Fibroblast of skin of back (primary cell): ENCODE measurements around the gene CPXM2.
A peak's percentile ranks its signal among the peaks of the same experiment; 100 is the strongest.

Experiments used
- DNase-seq: peaks from one replicate; pipeline ENCODE4 v3.0.0-alpha.2; 2013

The CPXM2 gene

GRCh38 chr10:123904834-123905409 lies 13.3 kb upstream of the CPXM2 start:
- DNase-seq = no peak

GRCh38 chr10:123903621-123904020 lies 12.0 kb upstream of the CPXM2 start:
- no peak for DNase-seq

GRCh38 chr10:123901621-123902020 lies 10.0 kb upstream of the CPXM2 start:
- DNase-seq = no peak

GRCh38 chr10:123897146-123897545 lies 5.5 kb upstream of the CPXM2 start:
- DNase-seq = no peak

GRCh38 chr10:123896246-123896927 lies 4.8 kb upstream of the CPXM2 start:
- DNase-seq = no peak

- DNase-seq = no peak
These were observed 2.0 kb upstream of the CPXM2 start for GRCh38 chr10:123893651-123894050.

GRCh38 chr10:123890756-123891143 lies 857 bp downstream of the CPXM2 start:
- peak; percentile 4 for DNase-seq

GRCh38 chr10:123890226-123890625 lies 1.4 kb downstream of the CPXM2 start:
- peak; percentile 3 for DNase-seq

- DNase-seq = no peak
These were observed 1.8 kb downstream of the CPXM2 start for GRCh38 chr10:123889821-123890220.

- DNase-seq = no peak
These were observed 2.9 kb downstream of the CPXM2 start for GRCh38 chr10:123888751-123889150.

GRCh38 chr10:123888256-123888655 lies 3.4 kb downstream of the CPXM2 start:
- no peak for DNase-seq

GRCh38 chr10:123886292-123886691 lies 5.3 kb downstream of the CPXM2 start:
- no peak for DNase-seq

- no peak for DNase-seq
These were observed 6.0 kb downstream of the CPXM2 start for GRCh38 chr10:123885406-123886170.

- DNase-seq = no peak
These were observed 6.7 kb downstream of the CPXM2 start for GRCh38 chr10:123884907-123885381.

GRCh38 chr10:123884351-123884906 lies 7.2 kb downstream of the CPXM2 start:
- no peak for DNase-seq

- DNase-seq = no peak
These were observed 7.8 kb downstream of the CPXM2 start for GRCh38 chr10:123883673-123884320.

GRCh38 chr10:123882681-123883445 lies 8.7 kb downstream of the CPXM2 start:
- DNase-seq = no peak

GRCh38 chr10:123882177-123882576 lies 9.4 kb downstream of the CPXM2 start:
- no peak for DNase-seq

GRCh38 chr10:123879606-123880257 lies 11.9 kb downstream of the CPXM2 start:
- DNase-seq = no peak

- no peak for DNase-seq
These were observed 12.8 kb downstream of the CPXM2 start for GRCh38 chr10:123878666-123879303.

GRCh38 chr10:123870260-123870659 lies 21.3 kb downstream of the CPXM2 start:
- no peak for DNase-seq
